ENCODE data around the gene DDX56.

DDX56 gene

DNA sequence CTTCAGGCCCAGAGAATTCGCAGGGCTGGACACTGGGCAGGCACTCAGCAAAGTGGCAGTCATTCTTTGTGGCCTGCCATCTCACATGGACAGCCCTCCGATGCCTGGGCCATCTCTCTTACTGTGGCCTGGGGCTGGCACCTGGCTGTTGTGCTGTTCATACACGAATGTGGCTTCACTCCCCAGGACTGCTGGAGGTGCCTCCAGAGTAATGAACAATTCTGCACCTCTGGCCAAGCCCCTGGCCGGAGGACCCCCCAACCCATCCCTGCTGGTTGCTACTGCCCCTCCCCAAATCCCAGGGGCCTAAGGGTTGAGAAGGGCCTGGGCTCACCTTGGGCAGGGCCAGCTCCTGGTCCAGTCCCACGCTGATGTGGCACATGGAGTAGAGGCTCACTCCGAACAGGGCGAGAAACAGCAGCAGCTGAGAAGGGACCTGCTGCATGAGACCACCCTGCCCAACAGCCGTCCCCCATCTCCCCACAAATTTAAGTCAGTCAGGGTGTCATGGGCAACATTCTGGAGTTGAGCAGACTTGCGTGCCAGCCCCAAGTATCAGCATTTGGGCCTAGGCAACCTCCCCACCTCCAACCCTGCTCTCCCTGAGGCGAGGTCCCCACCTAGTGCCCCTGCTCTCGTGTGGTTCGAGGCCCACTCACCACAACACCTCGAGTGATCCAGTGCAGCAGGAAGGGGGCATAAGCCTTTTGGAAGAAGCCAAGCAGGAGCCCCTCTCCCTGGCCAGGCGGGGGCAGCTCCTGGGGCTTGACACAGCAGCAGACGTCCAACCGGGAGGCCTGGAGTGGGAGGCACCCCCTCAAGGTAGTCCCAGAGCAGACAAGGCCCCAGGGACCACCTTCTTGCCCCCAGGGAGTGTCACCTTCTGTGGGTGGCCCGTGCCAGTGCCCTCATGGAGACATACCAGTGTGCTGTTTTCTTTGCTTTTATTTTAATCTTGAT lies 42.0 kb downstream of the DDX56 start:
- no peak for DNase-seq (ENCODE audit: low read depth)
- TF ChIP-seq, protein P1, sequence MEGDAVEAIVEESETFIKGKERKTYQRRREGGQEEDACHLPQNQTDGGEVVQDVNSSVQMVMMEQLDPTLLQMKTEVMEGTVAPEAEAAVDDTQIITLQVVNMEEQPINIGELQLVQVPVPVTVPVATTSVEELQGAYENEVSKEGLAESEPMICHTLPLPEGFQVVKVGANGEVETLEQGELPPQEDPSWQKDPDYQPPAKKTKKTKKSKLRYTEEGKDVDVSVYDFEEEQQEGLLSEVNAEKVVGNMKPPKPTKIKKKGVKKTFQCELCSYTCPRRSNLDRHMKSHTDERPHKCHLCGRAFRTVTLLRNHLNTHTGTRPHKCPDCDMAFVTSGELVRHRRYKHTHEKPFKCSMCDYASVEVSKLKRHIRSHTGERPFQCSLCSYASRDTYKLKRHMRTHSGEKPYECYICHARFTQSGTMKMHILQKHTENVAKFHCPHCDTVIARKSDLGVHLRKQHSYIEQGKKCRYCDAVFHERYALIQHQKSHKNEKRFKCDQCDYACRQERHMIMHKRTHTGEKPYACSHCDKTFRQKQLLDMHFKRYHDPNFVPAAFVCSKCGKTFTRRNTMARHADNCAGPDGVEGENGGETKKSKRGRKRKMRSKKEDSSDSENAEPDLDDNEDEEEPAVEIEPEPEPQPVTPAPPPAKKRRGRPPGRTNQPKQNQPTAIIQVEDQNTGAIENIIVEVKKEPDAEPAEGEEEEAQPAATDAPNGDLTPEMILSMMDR (conservative IDR thresholded peaks at IDR 0.05; ENCODE audit: control insufficient read depth, insufficient read depth, low read depth, low read length): no peak

DNA sequence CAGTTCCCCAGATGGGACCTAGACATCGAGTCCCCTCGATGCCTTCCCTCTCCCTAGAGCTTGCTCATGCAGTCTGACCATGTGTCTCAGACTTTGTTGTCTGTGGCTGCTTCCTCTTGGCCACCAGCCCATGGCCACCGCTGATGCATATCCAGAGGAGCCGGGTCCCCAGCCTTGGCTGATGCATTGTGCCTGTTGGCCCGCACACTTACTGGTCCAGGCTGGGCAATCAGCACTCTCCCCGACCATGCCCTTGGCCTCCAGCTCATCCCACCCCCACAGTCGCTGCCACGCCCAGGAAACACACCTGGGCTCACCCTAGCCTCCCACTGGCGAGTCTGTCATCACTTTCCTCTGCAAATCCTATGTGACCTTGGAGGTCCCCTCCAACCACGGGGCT lies 42.7 kb downstream of the DDX56 start:
- H3K4me3 ChIP-seq (ENCODE audit: control insufficient read depth, low read depth, low read length): no peak overlapping the region
- no peak for DNase-seq (ENCODE audit: low read depth)
- TF ChIP-seq, protein P1 (conservative IDR thresholded peaks at IDR 0.05; ENCODE audit: control insufficient read depth, insufficient read depth, low read depth, low read length): no peak

More for the DNA sequence above, 42.0 kb downstream of the DDX56 start:
- H3K4me3 ChIP-seq (ENCODE audit: control insufficient read depth, low read depth, low read length): no peak overlapping the region

DNA sequence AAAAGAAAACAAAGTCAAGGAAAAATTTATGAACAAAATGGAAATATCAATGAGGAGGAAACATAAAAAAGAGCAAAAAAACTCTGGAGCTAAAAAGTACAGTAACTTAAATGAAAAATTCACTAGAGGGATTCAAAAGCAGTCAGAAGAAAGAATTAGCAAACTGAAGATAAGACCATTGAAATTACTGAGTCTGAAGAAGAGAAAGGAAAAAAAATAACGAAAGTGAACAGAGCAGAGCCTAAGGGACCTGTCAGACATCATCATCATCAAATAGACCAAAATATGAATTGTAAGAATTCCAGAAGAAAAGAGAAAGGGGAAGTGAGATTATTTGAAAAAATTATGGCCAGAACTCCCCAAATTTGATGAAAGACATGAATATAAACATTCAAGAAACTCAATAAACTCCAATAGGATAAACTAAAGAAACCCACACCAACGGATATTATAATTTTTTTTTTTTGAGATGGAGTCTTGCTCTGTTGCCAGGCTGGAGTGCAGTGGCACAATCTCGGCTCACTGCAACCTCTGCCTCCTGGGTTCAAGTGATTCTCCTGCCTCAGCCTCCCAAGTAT lies 48.8 kb downstream of the DDX56 start:
- TF ChIP-seq, protein P1 (conservative IDR thresholded peaks at IDR 0.05; ENCODE audit: control insufficient read depth, insufficient read depth, low read depth, low read length): no peak
- DNase-seq (ENCODE audit: low read depth): no peak
- no peak overlapping the region for H3K4me3 ChIP-seq (ENCODE audit: control insufficient read depth, low read depth, low read length)

DNA sequence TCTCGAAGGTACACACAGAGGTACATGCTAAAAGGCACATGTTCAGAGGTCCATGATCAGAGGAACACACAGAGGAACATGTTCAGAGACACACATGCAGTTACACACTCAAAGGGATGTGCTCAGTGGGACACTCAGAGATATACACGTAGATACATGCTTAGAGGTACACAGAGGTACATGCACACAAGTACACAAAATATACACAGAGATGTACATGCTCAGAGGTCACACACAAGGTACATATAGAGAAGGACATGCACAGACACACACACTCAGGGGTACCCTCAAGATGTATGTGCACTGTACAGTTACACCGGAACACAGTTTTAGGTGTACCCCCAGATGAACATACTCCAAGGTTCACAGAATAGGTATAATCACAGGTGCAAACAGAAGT lies 51.4 kb downstream of the DDX56 start:
- DNase-seq (ENCODE audit: low read depth): no peak

DNA sequence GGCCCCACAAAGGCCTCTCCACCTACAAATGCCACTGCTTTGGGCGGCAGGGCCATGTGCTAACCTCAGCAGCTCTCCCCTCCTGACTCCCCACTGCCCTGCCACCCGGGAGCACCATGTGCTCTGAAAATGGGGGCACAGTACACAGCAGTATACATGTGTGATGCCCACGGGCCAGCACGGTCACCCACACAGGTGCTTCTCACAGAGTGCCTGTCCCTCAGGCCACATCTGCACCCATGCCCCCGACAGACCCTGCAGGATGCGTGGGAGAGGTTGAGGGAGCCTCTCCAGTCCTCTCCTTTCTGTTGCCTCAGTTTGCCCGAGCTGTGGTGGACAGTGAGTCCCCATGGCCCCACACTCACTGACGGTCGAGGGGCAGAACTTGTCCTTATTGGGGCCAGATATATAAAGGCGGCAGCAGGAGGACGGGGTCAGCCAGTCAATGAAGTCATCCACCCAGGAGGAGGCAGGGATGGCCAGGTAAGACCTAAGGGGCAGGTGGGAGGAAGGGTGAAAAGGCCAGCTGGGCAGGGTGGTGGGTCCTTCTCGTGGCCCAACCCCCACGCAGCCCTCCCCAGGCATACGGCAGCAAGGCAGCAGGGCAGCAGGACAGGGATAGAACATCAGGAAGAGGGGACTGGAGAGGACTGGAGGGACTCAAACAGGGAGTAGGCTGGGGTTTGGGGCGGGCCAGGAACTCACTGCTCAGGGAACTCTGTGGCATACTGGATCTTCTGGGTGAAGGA lies 52.2 kb downstream of the DDX56 start:
- TF ChIP-seq, protein P1 (conservative IDR thresholded peaks at IDR 0.05; ENCODE audit: control insufficient read depth, insufficient read depth, low read depth, low read length): no peak
- no peak overlapping the region for H3K4me3 ChIP-seq (ENCODE audit: control insufficient read depth, low read depth, low read length)
- DNase-seq (ENCODE audit: low read depth): no peak

More for the DNA sequence above, 51.4 kb downstream of the DDX56 start:
- TF ChIP-seq, protein P1 (conservative IDR thresholded peaks at IDR 0.05; ENCODE audit: control insufficient read depth, insufficient read depth, low read depth, low read length): no peak
- H3K4me3 ChIP-seq (ENCODE audit: control insufficient read depth, low read depth, low read length): no peak overlapping the region

DNA sequence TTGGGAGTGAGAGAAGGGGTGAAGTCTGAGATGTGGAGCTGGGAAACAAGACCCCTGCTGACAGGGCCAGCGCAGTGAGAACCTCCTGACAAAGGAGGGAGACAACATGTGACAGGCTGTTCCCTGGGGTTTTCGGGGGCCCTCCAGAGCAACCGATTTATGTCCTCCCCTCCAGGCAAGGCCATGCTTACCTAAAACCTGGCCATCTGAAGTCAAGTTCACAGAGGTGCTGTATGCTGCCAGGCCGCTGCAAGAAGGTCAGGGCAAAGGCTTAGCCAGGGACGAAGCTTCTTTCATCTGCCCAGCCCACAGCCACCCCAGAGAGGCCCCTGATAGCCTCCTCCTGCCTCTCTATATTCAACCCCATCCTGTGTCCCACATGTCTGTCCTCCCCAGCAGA lies 53.1 kb downstream of the DDX56 start:
- DNase-seq (ENCODE audit: low read depth): no peak
- no peak overlapping the region for H3K4me3 ChIP-seq (ENCODE audit: control insufficient read depth, low read depth, low read length)
- TF ChIP-seq, protein P1 (conservative IDR thresholded peaks at IDR 0.05; ENCODE audit: control insufficient read depth, insufficient read depth, low read depth, low read length): no peak

Measured in fibroblast of mammary gland (primary cell).